Stimulated activated CD8-positive, alpha-beta memory T cell treated with anti-CD3 and anti-CD28 coated beads, Interleukin-15, amount 100 ng/mL, for 4 hours (primary cell): ENCODE data around the gene SLFN12L.
A peak's percentile ranks its signal among the peaks of the same experiment; 100 is the strongest.
"Not testable (repeated sequence)": the region's sequence is repeated elsewhere in the genome, so short reads cannot be mapped to it uniquely, and the experiment has no call there.

Experiments
- DNase-seq, 2 donors: peaks; one replicate each; pipeline ENCODE4 v3.0.0-alpha.2; 2020; ENCODE audit warnings: low read depth in 2 of 2

Gene SLFN12L

GRCh38 chr17:35496451-35497290, 40.8 kb downstream of the SLFN12L start:
- DNase-seq, result no peak

GRCh38 chr17:35493040-35493439, 44.4 kb downstream of the SLFN12L start:
- DNase-seq, result no peak

GRCh38 chr17:35491417-35491816, 46.1 kb downstream of the SLFN12L start:
- DNase-seq, result no peak

- no peak for DNase-seq
Measured at GRCh38 chr17:35489944-35490343, 47.5 kb downstream of the SLFN12L start.

DNA sequence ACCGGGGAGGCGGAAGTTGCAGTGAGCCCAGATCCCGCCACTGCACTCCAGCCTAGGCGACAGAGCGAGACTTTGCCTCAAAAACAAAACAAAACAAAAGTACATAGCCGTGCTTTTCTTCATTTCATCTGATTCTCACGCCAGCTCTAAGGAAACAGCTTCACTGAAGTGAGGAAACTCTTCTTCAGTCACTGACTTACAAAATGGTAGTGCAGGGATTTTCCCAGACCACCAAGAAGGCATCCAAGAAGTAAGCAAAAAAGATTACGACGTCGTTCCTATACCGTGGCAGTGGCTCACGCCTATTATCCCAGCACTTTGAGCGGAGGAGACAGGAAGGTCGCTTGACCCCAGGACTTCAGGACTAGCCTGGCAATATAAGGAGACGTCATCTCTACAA, 48.5 kb downstream of the SLFN12L start:
- no peak for DNase-seq

- DNase-seq, result peak; percentile 69 to 74
Measured at GRCh38 chr17:35486920-35487732, 50.4 kb downstream of the SLFN12L start.

GRCh38 chr17:35479271-35479670, 58.2 kb downstream of the SLFN12L start:
- no peak for DNase-seq

- DNase-seq, result no peak
Measured at GRCh38 chr17:35477248-35477647, 60.2 kb downstream of the SLFN12L start.

- DNase-seq, result no peak
Measured at GRCh38 chr17:35476283-35476820, 61.1 kb downstream of the SLFN12L start.

DNA sequence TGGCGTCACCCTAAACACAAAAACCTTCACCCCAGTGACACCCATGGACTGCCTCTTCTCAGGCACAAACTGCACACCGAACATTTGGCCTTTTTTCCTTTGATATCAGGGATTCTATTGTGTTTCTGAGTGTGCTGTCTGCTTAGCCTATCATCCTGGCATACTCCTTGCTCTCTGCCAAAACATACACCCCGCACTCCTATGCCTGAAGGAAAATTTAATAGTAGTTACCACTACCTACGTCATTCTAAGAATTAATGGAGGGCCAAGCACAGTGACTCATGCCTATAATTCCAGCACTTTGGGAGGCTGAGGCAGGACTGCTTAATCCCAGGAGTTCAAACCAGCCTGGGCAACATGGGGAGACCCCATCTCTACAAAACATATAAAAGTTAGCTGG, 69.0 kb downstream of the SLFN12L start:
- DNase-seq, result no peak

- DNase-seq, result no peak
Measured at GRCh38 chr17:35467824-35468223, 69.7 kb downstream of the SLFN12L start.

DNA sequence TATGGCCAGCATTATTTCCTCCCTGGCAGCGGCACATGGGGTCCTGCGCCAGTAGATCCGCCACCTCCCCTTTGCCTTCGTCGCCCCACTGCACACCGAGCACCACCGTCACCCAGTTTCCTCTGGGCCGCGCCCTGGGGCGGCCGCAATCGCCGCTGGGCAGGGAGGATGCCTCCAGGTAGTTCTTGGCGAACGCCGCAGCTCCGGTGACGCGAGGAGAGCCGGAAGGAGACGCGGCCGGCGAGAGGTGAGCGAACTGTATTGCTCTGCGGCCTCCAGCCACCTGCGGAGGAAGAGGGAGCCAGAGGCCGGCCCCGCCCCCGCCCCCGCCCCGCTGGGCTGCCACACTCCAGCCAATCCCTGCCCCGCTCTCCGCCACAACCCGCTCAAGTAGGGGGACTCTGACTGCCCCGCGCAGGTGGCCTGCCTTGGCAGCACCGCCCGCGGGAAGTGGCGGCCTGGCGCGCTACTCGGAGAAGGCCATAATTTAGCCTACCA, 77.1 kb downstream of the SLFN12L start:
- DNase-seq, result no peak

GRCh38 chr17:35454035-35454434, 83.4 kb downstream of the SLFN12L start:
- not testable (repeated sequence) for DNase-seq

- no peak for DNase-seq
Measured at GRCh38 chr17:35453171-35453570, 84.3 kb downstream of the SLFN12L start.

DNA sequence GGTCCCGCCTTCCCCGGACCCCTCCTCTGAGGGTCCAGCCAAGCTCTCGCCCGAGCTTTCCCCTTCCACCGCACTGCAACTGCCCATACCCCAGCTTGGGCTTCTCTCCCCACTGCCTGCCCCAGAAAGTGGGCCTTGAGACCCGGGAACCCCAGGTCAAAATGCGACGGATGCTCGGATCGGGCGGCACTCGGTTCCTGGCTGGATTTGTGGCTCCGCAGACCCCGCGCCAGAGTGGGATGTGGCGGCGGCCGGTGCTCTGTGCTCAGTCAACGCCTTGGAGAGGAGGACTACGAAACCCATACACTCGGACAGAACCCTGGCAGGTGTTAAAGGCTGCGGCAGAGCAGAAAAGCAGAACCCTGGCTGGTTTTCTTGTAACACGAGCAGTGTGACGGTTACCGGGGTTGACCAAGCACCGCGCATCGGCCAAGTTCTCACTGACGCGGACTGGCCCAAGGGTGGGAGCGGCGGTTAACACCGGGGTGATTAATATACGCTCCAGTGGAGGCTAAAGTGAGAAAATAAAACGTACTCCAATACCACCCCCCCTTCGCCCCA, 88.0 kb downstream of the SLFN12L start:
- no peak for DNase-seq

DNA sequence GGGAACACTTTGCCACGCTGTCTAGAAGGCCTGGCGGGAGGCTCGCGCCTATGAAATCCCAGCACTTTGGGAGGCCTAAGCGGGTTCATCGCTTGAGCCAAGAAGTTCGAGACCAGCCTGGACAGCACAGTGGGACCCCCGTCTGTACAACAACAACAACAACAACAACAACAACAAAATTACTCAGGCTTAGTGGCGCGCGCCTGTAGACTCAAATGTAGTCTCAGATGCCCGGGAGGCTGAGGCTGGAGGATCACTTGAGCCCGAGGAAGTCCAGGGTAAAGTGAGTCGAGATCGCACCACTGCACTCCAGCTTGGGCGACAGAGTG, 88.6 kb downstream of the SLFN12L start:
- DNase-seq, result no peak

DNA sequence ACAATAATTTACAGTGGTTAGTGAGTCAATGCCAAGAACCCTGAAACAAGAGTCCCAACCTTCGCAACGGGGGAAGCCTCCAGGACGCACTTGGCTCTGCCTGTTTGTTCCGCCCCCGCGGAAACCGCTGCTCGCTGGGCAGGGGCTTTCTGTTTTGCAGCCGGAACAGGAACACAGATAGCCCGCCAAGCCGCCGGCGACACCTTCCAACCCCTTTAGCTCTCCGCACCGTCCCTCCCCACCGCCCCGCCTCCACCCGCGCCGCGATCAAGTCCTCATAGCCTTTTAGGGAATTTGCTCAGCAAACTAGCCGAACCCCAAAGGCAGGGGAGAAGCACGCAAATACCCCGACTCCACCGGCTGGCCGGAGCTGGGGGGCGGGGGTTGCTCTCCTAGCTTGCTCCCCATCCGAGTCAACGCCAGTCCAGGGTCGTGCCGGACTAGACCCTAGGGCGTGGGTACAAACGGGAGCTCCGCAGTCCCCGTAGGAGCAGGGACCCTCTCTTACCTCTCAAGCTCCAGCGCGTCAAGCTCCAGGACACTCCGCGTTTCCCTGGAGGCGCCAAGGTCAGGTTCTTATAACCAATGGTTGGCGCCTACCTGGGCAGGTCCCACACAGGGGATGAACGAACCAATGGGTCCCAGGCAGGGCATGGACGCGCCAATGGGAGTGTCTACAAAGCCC, 89.1 kb downstream of the SLFN12L start, which contains the start of gene SLFN13:
TSS of gene SLFN13 (minus strand) at position 553 of the 685 bp plus-strand sequence. CDS start 3,086 bp downstream, outside the sequence.
- DNase-seq, result peak; percentile 76 to 77

DNA sequence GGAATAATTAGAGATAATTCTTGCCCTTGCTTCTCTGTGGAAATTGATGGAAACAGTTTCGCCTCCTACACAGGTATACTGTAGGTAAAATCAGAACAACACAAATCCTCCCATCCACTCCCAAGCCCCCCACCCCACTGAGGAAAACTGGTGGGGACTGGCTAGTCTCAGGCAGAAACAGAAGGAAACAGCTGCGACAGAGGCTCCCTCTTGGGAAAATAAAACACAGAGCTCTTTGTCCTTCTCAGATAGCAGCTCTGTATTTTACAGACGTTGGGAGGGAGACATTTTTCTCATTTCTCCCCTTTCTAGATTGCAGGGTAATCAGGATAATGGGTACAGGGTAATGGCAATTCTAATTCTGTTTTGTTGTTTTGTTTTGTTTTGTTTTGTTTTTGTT, 90.0 kb downstream of the SLFN12L start:
- no peak for DNase-seq

- no peak for DNase-seq
Measured at GRCh38 chr17:35438433-35438832, 99.0 kb downstream of the SLFN12L start.

DNA sequence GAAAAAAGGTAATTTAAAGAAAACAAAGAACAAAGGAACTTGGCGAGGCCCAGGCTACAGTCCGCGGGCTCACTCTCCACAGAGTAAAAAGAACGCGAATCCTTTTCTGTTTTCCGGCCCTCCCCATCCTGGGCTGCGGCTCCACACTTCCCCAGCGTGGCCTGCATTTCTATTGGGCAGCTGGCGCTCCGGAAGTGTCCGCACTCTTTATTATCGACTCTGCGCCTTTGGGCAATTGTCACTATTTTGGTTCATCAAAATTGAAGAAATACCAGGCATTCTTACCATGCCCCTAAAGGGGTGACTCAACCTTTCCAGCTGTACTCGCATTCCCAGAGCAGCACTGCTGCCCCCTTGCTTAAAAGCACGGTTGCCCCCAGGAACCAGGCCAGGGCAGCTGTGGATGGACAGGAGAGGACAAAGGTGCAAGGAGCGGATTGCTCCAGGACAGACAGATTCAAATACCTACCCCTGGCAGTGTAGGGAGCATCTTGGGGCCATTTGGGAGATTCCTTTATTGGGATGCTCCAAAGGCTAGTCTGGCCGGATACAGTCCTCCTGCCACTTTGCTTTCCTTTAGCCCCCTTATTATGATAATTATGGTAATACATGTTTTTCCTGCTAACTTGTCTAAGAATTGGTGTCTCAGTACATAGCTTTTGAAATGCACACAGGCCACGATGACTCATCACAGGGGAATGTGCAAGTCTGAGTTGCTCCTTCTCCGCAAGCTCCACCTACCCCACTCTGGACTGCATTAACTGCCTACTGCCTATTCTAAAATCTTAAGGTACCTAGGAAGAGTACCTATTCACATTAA, 104.2 kb downstream of the SLFN12L start:
- peak; percentile 43 to 72 for DNase-seq
